CD4-positive, alpha-beta T cell (primary cell): ENCODE data around the gene ARHGAP15. TPM values are rescaled to one million over a fixed set of nuclear protein-coding genes. Genes with fewer than 3 reads are reported as not detected.

Source experiments
- ATAC-seq: fragments of 200-7000 bp; cut with Tn5 transposase; one replicate; pipeline ENCODE4 v1.10.0; 2022; ENCODE audit warnings: mild to moderate bottlenecking; ENCODE audit not compliant: poor library complexity
- CTCF ChIA-PET: fragments of 350-600 bp; sonication (Branson Sonifier 250); formaldehyde crosslinking; loops from one replicate; lab custom pipeline; 2021; ENCODE audit warnings: antibody characterized with exemption, inconsistent platforms; lab: Charles Lee
- POLR2A ChIA-PET: fragments of 350-600 bp; sonication (Branson Sonifier 250); formaldehyde crosslinking; loops from one replicate; lab custom pipeline; 2021; ENCODE audit warnings: antibody characterized with exemption, inconsistent platforms; lab: Charles Lee
- DNase-seq, 14 experiments: peaks; one replicate each; pipeline ENCODE4 v3.0.0-alpha.2; 2013 to 2020; ENCODE audit warnings: mixed read lengths in 2 of 14
- H3K27ac ChIP-seq, 2 donors: one replicate each; pipeline versions ENCODE4 v1.5.1 to v1.7.0; 2013; ENCODE audit warnings: low read length in 2 of 2, low read depth in 1 of 2, mild to moderate bottlenecking in 1 of 2
- H3K27me3 ChIP-seq, 2 experiments: 1 replicate in 1 of 2; 2 replicates in 1 of 2; pipeline versions ENCODE4 v1.6.1 to v1.7.0; 2013; ENCODE audit warnings: low read length in 2 of 2, control low read depth in 1 of 2, mild to moderate bottlenecking in 1 of 2, moderate library complexity in 1 of 2; ENCODE audit not compliant: insufficient read depth in 2 of 2, control insufficient read depth in 1 of 2
- H3K36me3 ChIP-seq: one replicate; pipeline ENCODE4 v1.6.1; 2013; ENCODE audit warnings: low read length, control low read depth; ENCODE audit not compliant: insufficient read depth
- H3K4me1 ChIP-seq: one replicate; pipeline ENCODE4 v1.6.1; 2013; ENCODE audit warnings: low read length, control low read depth; ENCODE audit not compliant: insufficient read depth
- H3K4me3 ChIP-seq: one replicate; pipeline ENCODE4 v1.5.1; 2013; ENCODE audit warnings: mild to moderate bottlenecking, low read length, moderate library complexity
- H3K9me3 ChIP-seq, 2 experiments: 1 replicate in 1 of 2; 2 replicates in 1 of 2; pipeline versions ENCODE4 v1.6.1 to v1.7.0; 2013; ENCODE audit warnings: low read length in 2 of 2, mild to moderate bottlenecking in 2 of 2, control low read depth in 1 of 2, moderate library complexity in 1 of 2; ENCODE audit not compliant: control insufficient read depth in 1 of 2, insufficient read depth in 1 of 2
- H3K27ac Mint-ChIP-seq: one replicate; pipeline ENCODE4 v1.8.0; 2020; ENCODE audit warnings: mixed read lengths
- H3K27me3 Mint-ChIP-seq: one replicate; pipeline ENCODE4 v1.8.0; 2021; ENCODE audit warnings: mixed read lengths
- H3K36me3 Mint-ChIP-seq: one replicate; pipeline ENCODE4 v1.8.0; 2021; ENCODE audit warnings: low read depth, mixed read lengths
- H3K4me1 Mint-ChIP-seq: one replicate; pipeline ENCODE4 v1.8.0; 2021; ENCODE audit warnings: low read depth, mixed read lengths
- H3K4me3 Mint-ChIP-seq: one replicate; pipeline ENCODE4 v1.8.0; 2020; ENCODE audit warnings: mild to moderate bottlenecking, mixed read lengths
- H3K9me3 Mint-ChIP-seq: one replicate; pipeline ENCODE4 v1.8.0; 2020; ENCODE audit warnings: mixed read lengths
- intact Hi-C, 2 experiments: fragments of 100-400 bp; cut with DNase I in 1 of 2; cut with micrococcal nuclease in 1 of 2; formaldehyde crosslinking; loops; one replicate each; pipeline versions ENCODE4 v1.15.1 to v1.9.0; 2023 to 2025; cut with DNase I, micrococcal nuclease
- total RNA-seq, 174 experiments: library from RNA in 2 of 174; stranded (reverse) in 2 of 174; gene quantifications; one replicate each; pipeline ENCODE4 v1.2.3 and lab custom pipeline; 2021 to 2026
- TF ChIP-seq, protein P1 (sequence below): fragments of 200-600 bp; IDR thresholded peaks from one replicate; pipeline ENCODE4 v1.8.0; 2022; ENCODE audit warnings: antibody characterized with exemption, mild to moderate bottlenecking

The ARHGAP15 gene
- total RNA-seq, 2 experiments from 2014 or later, result 158 to 165 TPM

GRCh38 chr2:143282684-143283083 is 153.5 kb downstream of the ARHGAP15 start:
- TF ChIP-seq, protein P1, sequence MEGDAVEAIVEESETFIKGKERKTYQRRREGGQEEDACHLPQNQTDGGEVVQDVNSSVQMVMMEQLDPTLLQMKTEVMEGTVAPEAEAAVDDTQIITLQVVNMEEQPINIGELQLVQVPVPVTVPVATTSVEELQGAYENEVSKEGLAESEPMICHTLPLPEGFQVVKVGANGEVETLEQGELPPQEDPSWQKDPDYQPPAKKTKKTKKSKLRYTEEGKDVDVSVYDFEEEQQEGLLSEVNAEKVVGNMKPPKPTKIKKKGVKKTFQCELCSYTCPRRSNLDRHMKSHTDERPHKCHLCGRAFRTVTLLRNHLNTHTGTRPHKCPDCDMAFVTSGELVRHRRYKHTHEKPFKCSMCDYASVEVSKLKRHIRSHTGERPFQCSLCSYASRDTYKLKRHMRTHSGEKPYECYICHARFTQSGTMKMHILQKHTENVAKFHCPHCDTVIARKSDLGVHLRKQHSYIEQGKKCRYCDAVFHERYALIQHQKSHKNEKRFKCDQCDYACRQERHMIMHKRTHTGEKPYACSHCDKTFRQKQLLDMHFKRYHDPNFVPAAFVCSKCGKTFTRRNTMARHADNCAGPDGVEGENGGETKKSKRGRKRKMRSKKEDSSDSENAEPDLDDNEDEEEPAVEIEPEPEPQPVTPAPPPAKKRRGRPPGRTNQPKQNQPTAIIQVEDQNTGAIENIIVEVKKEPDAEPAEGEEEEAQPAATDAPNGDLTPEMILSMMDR, result peak; percentile 22
- H3K27ac Mint-ChIP-seq, result peak overlapping the region; percentile 4
- Histone ChIP-seq H3K4me1 (peaks cover 2% of the 10 kb centered on the region), H3K4me3 (no peak overlapping the region), H3K9me3 (no peaks in the 10 kb centered on the region), H3K36me3 (peaks cover 4% of the 10 kb centered on the region), H3K27ac (no peak overlapping the region), H3K27me3 (no peaks in the 10 kb centered on the region)
- ChIA-PET POLR2A (no interaction called here), CTCF (interaction anchor here (0.7 kb wide), 1 partner anchor 10 kb away, joined by 3 read pairs; no protein-coding TSS in a partner anchor)
- intact Hi-C loops, result no loop called here
- ATAC-seq (no peak), DNase-seq (peak in 5 of 14 experiments; percentile 3 to 42 (median 36))
- H3K4me3 Mint-ChIP-seq, result no peak overlapping the region
- peaks cover 72% of the 10 kb centered on the region for H3K4me1 Mint-ChIP-seq
- peaks cover 35% of the 10 kb centered on the region for H3K36me3 Mint-ChIP-seq
- no peaks in the 10 kb centered on the region for H3K9me3 Mint-ChIP-seq
- H3K27me3 Mint-ChIP-seq, result no peaks in the 10 kb centered on the region

- no peaks in the 10 kb centered on the region for H3K27me3 Mint-ChIP-seq
Observed at GRCh38 chr2:143284087-143284675, 155.0 kb downstream of the ARHGAP15 start.

DNA sequence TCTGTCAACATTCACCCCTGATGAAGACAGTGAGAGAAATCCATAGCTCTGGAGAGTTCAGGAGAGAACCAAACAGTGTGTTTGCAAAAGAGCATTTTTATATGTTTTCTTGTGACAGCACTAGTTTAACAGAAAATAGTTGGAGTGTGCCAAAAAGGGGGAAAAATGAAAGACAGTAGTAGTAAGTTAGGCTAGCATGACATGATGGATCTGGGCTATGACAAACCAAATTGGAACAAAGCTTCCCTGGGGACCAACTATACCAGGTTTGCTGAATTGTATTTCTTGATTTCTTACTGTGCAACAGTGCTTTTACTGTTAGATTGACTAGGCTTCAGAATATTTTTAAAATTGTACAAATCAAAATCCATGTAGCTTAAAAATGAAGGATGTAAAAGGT is 159.8 kb downstream of the ARHGAP15 start:
- H3K27me3 Mint-ChIP-seq, result no peaks in the 10 kb centered on the region
- H3K4me1 Mint-ChIP-seq, result peaks cover 49% of the 10 kb centered on the region
- Histone ChIP-seq H3K4me1 (no peaks in the 10 kb centered on the region), H3K27ac (no peak overlapping the region), H3K9me3 (no peaks in the 10 kb centered on the region), H3K4me3 (no peak overlapping the region), H3K36me3 (peaks cover 9% of the 10 kb centered on the region), H3K27me3 (no peaks in the 10 kb centered on the region)
- ChIA-PET CTCF (interaction anchor here (0.9 to 1.2 kb wide), 3 partner anchors 8 to 254 kb away, joined by 3 to 4 read pairs (median 4); no protein-coding TSS in a partner anchor), POLR2A (interaction anchor here (0.9 kb wide), 1 partner anchor 10 kb away, joined by 4 read pairs; no protein-coding TSS in a partner anchor)
- ATAC-seq (no peak), DNase-seq (no peak)
- TF ChIP-seq, protein P1, result no peak
- no peak overlapping the region for H3K4me3 Mint-ChIP-seq
- H3K9me3 Mint-ChIP-seq, result no peaks in the 10 kb centered on the region
- no peak overlapping the region for H3K27ac Mint-ChIP-seq
- intact Hi-C loops, result no loop called here
- H3K36me3 Mint-ChIP-seq, result peaks cover 51% of the 10 kb centered on the region

More at GRCh38 chr2:143284087-143284675, 155.0 kb downstream of the ARHGAP15 start:
- ChIA-PET POLR2A (interaction anchor here (0.9 to 1.1 kb wide), 2 partner anchors 26 to 30 kb away, joined by 3 read pairs; no protein-coding TSS in a partner anchor), CTCF (interaction anchor here (0.7 to 1.5 kb wide), 17 partner anchors 9 to 250 kb away, joined by 3 to 8 read pairs (median 4); no protein-coding TSS in a partner anchor)
- Mint-ChIP-seq H3K27ac (peak overlapping the region; percentile 29), H3K4me1 (peaks cover 70% of the 10 kb centered on the region), H3K9me3 (no peaks in the 10 kb centered on the region), H3K4me3 (no peak overlapping the region), H3K36me3 (peaks cover 47% of the 10 kb centered on the region)
- no peaks in the 10 kb centered on the region for H3K9me3 ChIP-seq
- H3K4me1 ChIP-seq, result peaks cover 2% of the 10 kb centered on the region
- ATAC-seq, result peak; percentile 81
- intact Hi-C loops, result no loop called here
- no peaks in the 10 kb centered on the region for H3K27me3 ChIP-seq
- no peak overlapping the region for H3K27ac ChIP-seq
- DNase-seq, result peak in 8 of 14 experiments; percentile 3 to 74 (median 32)
- TF ChIP-seq, protein P1, result peak; percentile 81
- H3K4me3 ChIP-seq, result no peak overlapping the region
- H3K36me3 ChIP-seq, result peaks cover 4% of the 10 kb centered on the region
